Subcutaneous preadipocyte (primary cell): Measurements from ENCODE around the gene MCCC1. TPM values are rescaled to one million over a fixed set of nuclear protein-coding genes. Genes with fewer than 3 reads are reported as not detected.

Source experiments
- total RNA-seq: library from RNA; depleted of rRNA; stranded (reverse); fragments of >200 nt; gene quantifications from 2 replicates; pipeline ENCODE4 v1.2.3, GENCODE V29; 2012

MCCC1 gene
- total RNA-seq = 18.0 and 21.1 TPM in 2 replicates

DNA sequence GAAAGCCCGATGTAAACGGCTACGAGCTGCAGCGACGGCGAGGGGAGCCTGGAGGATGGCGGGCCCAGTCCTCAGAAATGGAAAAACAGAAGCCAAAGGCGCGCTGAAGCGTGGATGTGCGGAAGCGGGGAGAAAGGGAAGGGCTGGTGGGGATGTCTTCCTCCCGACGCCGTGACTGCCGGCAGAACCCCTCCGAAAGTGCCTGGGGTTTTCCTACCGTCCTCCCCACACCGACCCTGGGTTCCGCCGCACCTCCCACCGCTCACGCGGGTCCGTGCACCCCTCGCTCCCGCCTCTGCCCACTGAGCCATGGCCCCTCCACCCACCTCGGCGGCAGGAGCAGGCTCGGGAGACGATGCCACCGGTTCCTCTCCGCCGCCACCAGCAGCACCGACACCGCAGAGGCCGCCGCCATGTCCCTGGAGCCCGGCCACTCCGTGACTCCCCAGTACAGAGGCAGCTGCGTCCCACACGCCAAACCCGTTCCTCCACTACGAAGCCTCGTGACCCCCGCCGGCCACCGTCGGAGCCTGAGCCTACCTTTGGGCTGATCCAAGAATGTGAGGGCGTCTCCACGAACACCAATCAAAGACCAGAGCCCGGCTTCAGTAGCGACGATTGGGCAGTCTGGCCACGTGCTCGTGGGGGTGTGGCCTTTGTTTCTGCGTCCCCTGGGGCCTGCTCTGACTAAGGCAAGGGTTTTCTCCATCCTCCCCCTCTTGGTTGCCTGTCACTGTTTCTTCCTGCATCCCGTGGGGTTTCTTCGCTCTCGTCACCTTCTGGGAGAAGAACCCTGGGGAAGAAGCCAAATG lies at the start of gene MCCC1:
Gene MCCC1, minus strand, starts transcription at position 471 of the 812 bp plus-strand sequence. Its CDS starts 56 bp downstream, at position 415.

GRCh38 chr3:182980204-182981037 lies 118.9 kb downstream of the MCCC1 start, which contains the start of gene DCUN1D1:
DCUN1D1 (minus strand) TSS chr3:182980538; CDS start chr3:182980489, 49 bp downstream.

Other genes starting within 250 kb of the MCCC1 start
- 24.6 and 29.3 TPM in 2 replicates for gene DCUN1D1, start 119.0 kb downstream of the MCCC1 start, total RNA-seq
- gene LAMP3, start 63.2 kb upstream of the MCCC1 start, total RNA-seq = not detected in 2 replicates
- gene B3GNT5, start 153.8 kb upstream of the MCCC1 start, total RNA-seq = 32.3 and 45.4 TPM in 2 replicates